NCI-H2196 treated with DMSO at 0.1 percent for 48 hours (cell line): ENCODE measurements around the gene UBA5.
"Not testable (repeated sequence)": the region's sequence is repeated elsewhere in the genome, so short reads cannot be mapped to it uniquely, and the experiment has no call there.

Source experiments
- DNase-seq: peaks from one replicate; lab custom pipeline; 2025; ENCODE audit not compliant: unreplicated experiment; lab: John Stamatoyannopoulos, UW

Gene UBA5

DNA sequence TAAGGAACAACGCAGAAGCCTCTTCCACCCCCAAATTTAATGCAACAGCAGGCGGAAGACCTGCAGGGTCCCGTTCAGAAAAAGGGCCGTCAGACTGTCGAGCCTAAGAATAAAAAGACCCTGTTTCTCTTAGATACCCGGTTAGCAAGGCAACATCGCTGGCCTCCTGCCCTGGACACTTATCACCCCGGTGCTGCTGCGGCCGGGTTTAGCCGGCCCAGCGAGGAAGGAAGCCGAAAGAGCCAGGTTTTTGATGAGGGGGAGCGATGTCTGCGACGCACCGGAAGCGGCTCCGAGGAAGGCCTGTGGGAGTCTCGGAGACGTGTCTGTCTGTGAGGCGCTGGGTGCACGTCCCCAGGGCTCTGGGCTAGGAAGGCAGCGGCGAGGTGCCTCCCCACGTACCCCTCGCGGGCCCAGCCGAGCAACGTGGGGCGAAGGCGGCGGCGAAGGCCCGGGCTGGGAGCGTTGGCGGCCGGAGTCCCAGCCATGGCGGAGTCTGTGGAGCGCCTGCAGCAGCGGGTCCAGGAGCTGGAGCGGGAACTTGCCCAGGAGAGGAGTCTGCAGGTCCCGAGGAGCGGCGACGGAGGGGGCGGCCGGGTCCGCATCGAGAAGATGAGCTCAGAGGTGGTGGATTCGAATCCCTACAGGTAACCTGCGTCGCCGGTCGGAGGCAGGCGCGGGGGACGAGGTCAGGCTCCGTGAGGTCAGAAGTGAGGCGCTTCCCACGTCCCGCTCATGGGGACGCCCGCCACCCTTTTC, at the start of gene UBA5:
TSS of gene UBA5 (plus strand) at position 278 of the 759 bp plus-strand sequence. CDS start at position 487, 209 bp downstream.
- DNase-seq = peak; percentile 74

DNA sequence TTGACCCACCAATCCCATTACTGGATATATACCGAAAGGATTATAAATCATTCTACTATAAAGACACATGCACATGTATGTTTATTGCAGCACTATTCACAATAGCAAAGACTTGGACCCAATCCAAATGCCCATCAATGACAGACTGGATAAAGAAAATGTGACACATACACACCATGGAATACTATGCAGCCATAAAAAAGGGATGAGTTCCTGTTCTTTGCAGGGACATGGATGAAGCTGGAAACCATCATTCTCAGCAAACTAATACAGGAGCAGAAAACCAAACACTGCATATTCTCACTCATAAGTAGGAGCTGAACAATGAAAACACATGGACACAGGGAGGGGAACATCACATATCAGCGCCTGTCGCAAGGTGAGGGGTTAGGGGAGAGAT, 44.8 kb upstream of the UBA5 start:
- DNase-seq = not testable (repeated sequence)

GRCh38 chr3:132615881-132616280, 44.2 kb upstream of the UBA5 start:
- DNase-seq = no peak

DNA sequence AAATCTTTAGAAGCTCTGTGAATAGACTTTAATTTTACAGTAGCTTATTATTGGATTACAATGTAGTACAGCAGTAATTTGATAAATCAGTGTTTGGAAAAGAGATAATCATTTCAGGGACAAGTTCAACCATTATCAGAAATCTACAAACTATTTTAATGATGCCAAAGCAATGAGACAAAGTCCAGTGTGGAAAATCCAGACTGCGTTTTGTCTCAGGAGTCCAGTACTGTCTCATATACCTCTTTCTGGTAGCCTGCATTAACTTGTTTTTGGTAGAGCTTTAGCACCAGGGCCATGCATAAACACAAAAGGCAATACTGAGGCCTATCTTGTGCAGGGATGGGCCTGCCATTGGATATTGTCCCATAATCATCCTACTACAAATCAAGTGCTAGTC, 43.3 kb upstream of the UBA5 start:
- no peak for DNase-seq

GRCh38 chr3:132622148-132622547, 38.0 kb upstream of the UBA5 start:
- no peak for DNase-seq

- no peak for DNase-seq
These were observed 37.4 kb upstream of the UBA5 start for GRCh38 chr3:132622761-132623160.

DNA sequence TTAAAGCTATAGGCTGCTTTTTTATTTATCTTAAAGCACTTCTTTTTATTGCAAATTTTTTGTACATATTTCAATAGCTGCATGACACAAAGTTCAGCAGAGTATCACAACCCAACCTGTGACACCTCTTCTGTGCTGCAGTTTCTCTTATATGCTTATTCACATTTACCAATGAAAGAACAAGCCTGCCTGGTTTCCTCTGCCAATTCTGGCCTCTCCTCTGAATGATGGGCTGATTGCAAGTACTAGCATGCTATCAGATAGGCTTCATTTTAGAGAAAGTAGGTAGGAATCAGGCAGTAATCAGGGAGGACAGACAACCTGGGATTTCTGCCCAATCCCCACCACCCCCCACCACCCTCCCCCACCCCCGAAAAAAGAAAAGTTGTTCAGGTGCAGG, 36.5 kb upstream of the UBA5 start:
- DNase-seq = no peak

- DNase-seq = no peak
These were observed 35.3 kb upstream of the UBA5 start for GRCh38 chr3:132624790-132625189.

DNA sequence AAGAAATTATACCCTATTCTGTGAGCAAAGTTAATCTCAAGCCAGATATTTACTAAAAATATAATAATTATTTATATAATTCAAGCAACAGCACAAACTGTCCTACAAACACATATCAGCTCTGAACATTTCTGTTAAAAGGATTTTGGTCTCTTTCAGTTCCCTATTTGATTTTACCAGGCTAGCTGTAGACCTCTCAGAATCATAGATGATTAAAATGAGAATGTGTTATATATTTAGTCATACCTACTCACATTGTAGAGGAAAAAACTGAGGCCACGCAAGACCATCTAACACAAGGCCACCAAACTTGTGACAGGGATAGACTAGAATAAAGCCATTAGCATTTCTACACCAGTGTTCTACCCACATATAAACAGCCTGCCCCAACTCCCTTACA, 34.5 kb upstream of the UBA5 start:
- no peak for DNase-seq

GRCh38 chr3:132626955-132627354, 33.2 kb upstream of the UBA5 start:
- DNase-seq = no peak

DNA sequence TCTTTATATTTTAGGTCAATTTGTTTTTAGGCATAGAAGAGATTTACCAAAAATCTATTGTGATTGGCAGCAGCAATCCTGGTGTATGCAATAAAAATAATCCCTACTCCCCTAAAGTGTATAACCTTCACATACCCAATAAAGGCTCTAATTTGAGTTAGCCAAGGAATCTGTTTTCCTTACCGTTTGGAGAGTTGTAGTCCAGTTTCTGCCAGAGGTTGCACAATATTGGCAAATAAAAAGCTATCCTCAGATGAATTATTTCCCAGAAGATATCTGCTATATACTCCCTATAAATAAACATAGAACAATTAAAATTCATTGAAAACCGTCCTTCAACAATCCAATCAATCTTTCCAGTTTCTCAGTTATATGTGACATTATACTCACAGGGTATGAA, 32.0 kb upstream of the UBA5 start:
- no peak for DNase-seq

- DNase-seq = no peak
These were observed 30.2 kb upstream of the UBA5 start for GRCh38 chr3:132629928-132630327.

DNA sequence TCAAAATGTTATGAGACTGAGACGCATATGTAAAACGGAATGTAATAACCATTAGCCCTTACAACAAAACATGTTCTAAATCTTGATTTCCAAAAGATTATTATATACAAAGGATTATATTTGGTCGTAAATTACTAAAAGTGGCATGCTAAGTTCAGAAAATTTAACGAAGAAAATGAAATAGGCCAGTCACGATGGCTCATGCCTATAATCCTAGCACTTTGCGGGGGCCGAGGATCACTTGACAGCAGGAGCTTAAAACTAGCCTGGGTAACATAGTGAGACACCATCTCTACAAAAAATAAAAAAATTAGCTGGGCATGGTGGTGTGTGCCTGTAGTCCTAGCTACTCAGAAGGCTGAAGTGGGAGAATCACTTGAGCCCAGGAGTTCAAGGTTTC, 29.5 kb upstream of the UBA5 start:
- no peak for DNase-seq

DNA sequence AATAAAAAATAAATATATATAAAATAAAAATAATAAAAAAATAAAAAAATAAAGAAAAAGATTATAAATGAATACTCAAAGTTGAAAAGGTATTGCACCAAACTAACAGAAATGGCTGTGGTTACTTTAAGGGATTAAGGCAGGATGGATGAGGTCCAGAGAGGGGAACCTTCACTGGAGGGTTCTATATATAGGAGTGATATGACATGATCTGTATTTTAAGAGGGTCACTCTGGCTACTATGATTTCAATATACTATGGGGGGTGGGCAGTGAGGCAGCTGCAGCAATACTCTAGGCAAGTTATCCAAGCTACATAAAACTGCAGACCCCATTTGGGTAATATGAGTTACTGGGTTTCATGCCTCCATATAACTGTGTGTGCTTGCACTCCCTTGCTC, 25.1 kb upstream of the UBA5 start:
- no peak for DNase-seq

- no peak for DNase-seq
These were observed 22.5 kb upstream of the UBA5 start for GRCh38 chr3:132637590-132637989.

DNA sequence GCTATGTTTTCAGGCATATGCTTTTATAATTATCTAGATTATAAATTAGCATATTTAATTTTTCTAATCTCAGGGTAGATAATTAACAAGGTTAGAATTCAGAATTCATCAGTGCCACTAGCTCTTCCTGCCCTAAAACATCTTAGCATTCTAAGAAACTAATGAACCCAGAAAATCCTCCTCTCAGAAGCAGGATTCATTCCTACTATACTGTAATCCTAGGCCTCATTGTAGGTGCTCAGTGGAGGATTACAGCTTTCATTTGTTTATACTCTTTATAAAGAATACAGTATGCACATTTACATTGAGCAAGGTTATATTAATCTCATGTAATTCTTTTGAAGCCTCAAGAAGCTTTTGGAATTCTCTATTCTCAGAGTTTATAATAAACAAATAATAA, 21.4 kb upstream of the UBA5 start:
- no peak for DNase-seq

- not testable (repeated sequence) for DNase-seq
These were observed 18.7 kb upstream of the UBA5 start for GRCh38 chr3:132641427-132641826.

DNA sequence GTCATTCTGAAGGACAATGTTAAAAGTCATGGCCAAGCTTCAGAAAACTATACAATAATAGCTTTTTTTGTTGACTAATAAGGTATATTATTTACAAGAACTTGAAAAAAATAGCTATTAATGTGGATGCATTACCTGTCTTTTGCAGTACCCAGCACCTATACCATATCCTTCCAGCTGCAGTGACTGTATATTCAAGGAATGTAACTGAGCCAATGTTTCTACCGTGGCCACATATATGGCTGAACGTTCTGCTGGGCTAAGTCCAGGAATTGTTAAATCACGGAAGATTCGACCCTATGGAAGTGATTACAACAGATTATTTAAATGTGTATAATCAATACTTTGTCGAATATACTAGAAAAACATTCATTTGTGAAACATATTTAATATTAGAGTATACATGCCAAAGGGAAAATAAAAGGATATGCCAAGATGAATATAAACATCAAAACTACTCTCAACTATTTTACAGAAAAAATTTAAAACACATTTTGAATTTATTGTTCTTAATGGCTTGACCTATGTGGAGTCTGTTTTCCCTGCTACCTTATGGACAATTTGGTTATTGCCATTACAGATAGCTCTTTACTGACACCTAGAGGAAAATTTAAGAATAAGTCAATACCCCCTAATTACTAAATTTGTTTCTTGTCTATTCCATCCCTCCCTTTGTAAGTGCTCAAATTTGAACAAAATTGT, 18.1 kb upstream of the UBA5 start:
- DNase-seq = peak; percentile 72

GRCh38 chr3:132642539-132642847, 17.6 kb upstream of the UBA5 start:
- DNase-seq = no peak

DNA sequence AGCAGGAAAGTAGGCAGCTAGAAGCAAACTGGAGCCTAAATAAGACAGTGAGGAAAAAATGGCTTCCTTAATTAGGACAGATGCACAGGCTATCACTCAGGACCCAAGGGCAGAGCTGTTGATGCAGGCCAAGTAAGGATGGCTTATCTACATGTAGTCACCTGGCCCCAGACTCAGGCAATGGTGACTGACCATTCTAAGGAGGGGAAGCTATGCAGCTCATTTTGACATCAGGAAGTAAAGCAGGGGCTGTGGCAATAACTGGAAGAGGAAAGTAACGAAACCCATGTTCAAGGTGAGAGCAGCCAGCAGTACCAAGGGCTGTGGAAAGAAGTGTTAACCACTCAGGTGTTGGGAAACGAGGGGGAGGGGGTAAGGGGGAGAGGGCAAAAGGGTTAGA, 16.8 kb upstream of the UBA5 start:
- no peak for DNase-seq

DNA sequence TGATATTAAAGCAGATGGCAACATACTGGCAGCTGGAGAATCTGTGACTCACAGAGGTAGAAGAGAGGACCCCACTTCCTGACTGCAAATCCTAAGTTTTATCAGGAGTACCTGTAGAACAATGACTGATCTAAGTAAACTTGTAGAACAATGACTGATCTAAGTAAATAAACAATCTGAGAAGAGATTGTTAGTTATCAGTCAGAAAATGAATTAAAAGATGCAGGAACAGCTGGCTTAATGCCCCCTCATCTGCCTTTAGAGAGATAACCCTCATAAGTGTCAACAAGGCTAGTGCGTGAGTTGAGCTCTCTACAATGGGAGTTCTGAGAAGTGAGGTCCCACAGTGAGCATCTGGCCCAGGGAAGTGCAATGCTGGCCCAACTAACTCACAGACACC, 15.1 kb upstream of the UBA5 start:
- no peak for DNase-seq

GRCh38 chr3:132650153-132650552, 10.0 kb upstream of the UBA5 start:
- DNase-seq = no peak
